Activated T-cell treated with anti-CD3 and anti-CD28 coated beads, Interleukin-2, amount 50 U/mL, for 4 hours (primary cell): ENCODE measurements around the gene NUMB. TPM values are rescaled to one million over a fixed set of nuclear protein-coding genes. Genes with fewer than 3 reads are reported as not detected.

Source experiments
- ATAC-seq, 2 donors: fragments of 200-7000 bp; cut with Tn5 transposase; one replicate each; pipeline ENCODE4 v1.10.0; 2021
- DNase-seq: peaks from one replicate; pipeline ENCODE4 v3.0.0-alpha.2; 2020
- H3K27me3 Mint-ChIP-seq: one replicate; pipeline ENCODE4 v1.8.0; 2021; ENCODE audit warnings: low read depth, mixed read lengths
- H3K36me3 Mint-ChIP-seq: one replicate; pipeline ENCODE4 v1.8.0; 2022; ENCODE audit warnings: mixed read lengths; ENCODE audit not compliant: insufficient read depth
- H3K4me1 Mint-ChIP-seq: one replicate; pipeline ENCODE4 v1.8.0; 2021; ENCODE audit warnings: low read depth, mixed read lengths
- H3K4me3 Mint-ChIP-seq: one replicate; pipeline ENCODE4 v1.8.0; 2021; ENCODE audit warnings: mild to moderate bottlenecking, moderate library complexity, mixed read lengths
- H3K9me3 Mint-ChIP-seq: one replicate; pipeline ENCODE4 v1.8.0; 2021; ENCODE audit warnings: mixed read lengths
- total RNA-seq, 3 donors: library from RNA; stranded (reverse); gene quantifications; one replicate each; pipeline ENCODE4 v1.2.1, GENCODE V29; 2021

NUMB gene
- total RNA-seq, 3 donors from 2014 or later: 32.6 to 42.8 (median 36.5) TPM

DNA sequence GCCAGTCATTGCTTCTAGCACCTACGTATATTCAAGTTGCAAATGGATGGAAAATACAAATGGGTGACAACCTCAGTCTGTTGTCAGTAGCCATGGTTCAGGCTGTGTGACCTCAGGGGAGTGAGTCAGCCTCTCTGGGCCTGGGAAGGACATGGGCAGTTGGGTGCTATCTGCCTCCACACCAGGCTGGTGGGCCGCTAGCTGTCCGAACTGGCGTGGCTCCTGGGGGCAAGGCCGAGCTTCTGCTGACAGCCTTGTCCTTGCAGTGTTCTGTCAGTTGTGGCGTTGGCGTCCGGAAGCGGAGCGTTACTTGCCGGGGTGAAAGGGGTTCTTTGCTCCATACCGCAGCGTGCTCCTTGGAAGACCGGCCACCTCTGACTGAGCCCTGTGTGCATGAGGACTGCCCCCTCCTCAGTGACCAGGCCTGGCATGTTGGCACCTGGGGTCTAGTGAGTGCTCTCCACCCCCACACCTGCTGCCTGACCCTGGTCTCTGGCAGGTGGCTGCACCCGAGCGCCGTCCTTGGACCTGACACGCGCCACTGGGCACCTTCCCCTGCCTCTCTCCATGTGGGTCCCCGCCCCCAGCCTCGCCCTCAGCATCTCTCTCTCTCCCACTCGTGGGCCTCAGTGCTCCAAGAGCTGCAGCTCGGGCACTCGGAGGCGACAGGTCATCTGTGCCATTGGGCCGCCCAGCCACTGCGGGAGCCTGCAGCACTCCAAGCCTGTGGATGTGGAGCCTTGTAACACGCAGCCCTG, 203.9 kb downstream of the NUMB start:
- DNase-seq (no peak), ATAC-seq (no peak)
- no peak overlapping the region for H3K4me3 Mint-ChIP-seq
- no peaks in the 10 kb centered on the region for H3K36me3 Mint-ChIP-seq
- peaks cover 3% of the 10 kb centered on the region for H3K4me1 Mint-ChIP-seq
- no peaks in the 10 kb centered on the region for H3K9me3 Mint-ChIP-seq
- H3K27me3 Mint-ChIP-seq: no peaks in the 10 kb centered on the region

- ATAC-seq (no peak), DNase-seq (no peak)
- Mint-ChIP-seq H3K4me3 (no peak overlapping the region), H3K36me3 (no peaks in the 10 kb centered on the region), H3K27me3 (no peaks in the 10 kb centered on the region), H3K4me1 (peaks cover 3% of the 10 kb centered on the region), H3K9me3 (no peaks in the 10 kb centered on the region)
Observed at GRCh38 chr14:73253721-73254120, 204.6 kb downstream of the NUMB start.

GRCh38 chr14:73253323-73253610, 205.1 kb downstream of the NUMB start:
- no peak overlapping the region for H3K4me3 Mint-ChIP-seq
- ATAC-seq (no peak), DNase-seq (no peak)
- peaks cover 3% of the 10 kb centered on the region for H3K4me1 Mint-ChIP-seq
- no peaks in the 10 kb centered on the region for H3K27me3 Mint-ChIP-seq
- H3K36me3 Mint-ChIP-seq: no peaks in the 10 kb centered on the region
- H3K9me3 Mint-ChIP-seq: no peaks in the 10 kb centered on the region

DNA sequence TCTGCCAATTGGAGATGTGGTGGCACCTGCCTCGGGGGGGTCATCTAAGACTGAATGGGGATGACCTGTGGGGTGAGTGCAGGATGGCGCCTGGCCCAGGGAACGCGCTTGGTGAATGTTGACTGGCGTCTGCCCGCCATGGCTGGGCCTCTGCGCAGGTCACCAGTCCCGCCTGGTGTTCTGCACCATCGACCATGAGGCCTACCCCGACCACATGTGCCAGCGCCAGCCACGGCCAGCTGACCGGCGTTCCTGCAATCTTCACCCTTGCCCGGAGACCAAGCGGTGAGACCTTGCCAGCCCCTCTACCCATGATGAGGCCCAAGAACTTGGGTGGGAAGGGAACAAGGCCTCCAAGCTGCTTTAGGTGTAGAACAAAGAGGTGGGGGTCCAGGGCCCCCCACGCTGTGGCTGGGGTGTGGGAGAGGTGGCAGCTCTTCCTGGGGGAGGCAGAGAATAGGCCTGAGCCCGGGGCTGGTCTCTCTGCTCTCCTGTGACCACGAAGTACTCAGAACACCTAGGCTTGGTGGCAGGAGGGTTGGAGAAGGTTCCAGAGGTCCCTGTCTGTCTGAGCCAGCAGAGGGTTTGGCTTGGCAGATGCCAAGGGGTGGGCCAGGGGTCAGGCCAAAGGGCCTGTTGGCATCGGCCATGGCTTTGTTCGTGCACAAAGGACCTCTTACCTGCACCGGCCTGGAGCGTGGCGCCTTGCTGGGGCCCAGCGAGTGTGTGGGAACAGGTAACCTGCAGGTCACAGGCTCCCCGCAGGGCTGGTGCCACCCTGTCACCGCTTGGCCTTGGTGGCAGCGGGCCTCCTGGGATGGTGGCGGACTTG, 205.6 kb downstream of the NUMB start:
- no peaks in the 10 kb centered on the region for H3K36me3 Mint-ChIP-seq
- ATAC-seq (no peak), DNase-seq (no peak)
- no peak overlapping the region for H3K4me3 Mint-ChIP-seq
- no peaks in the 10 kb centered on the region for H3K27me3 Mint-ChIP-seq
- no peaks in the 10 kb centered on the region for H3K4me1 Mint-ChIP-seq
- no peaks in the 10 kb centered on the region for H3K9me3 Mint-ChIP-seq

DNA sequence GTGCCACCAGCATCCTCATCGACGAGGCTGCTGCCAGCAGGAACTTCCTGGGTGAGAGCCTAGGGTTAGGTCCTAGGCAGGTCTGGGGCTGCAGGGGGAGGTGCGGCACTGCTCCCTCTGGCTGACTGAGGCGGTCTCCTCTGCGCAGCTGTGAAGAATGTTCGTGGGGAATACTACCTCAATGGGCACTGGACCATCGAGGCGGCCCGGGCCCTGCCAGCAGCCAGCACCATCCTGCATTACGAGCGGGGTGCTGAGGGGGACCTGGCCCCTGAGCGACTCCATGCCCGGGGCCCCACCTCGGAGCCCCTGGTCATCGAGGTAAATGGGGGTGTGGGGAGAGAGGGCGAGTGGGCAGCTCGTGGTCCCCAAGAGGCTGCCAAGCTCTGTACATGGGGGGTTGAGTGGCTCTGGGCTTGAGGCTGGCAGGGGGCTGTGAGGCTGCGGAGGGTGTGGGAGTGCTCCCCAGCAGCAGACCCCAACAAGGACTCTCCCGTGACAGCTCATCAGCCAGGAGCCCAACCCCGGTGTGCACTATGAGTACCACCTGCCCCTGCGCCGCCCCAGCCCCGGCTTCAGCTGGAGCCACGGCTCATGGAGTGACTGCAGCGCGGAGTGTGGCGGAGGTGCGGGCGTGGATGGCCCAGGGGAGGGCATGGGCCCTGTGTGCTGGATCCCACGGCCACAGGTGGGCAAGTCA, 206.7 kb downstream of the NUMB start:
- no peak for ATAC-seq
- H3K9me3 Mint-ChIP-seq: no peaks in the 10 kb centered on the region
- no peak overlapping the region for H3K4me3 Mint-ChIP-seq
- H3K27me3 Mint-ChIP-seq: peaks cover 6% of the 10 kb centered on the region
- no peaks in the 10 kb centered on the region for H3K36me3 Mint-ChIP-seq
- H3K4me1 Mint-ChIP-seq: peaks cover 9% of the 10 kb centered on the region
- no peak for DNase-seq

- no peak for ATAC-seq
- Mint-ChIP-seq H3K36me3 (no peaks in the 10 kb centered on the region), H3K4me1 (peaks cover 12% of the 10 kb centered on the region), H3K27me3 (peaks cover 9% of the 10 kb centered on the region), H3K9me3 (no peaks in the 10 kb centered on the region), H3K4me3 (no peak overlapping the region)
- DNase-seq: no peak
Observed at GRCh38 chr14:73250781-73251500, 207.4 kb downstream of the NUMB start.

GRCh38 chr14:73250317-73250713, 208.0 kb downstream of the NUMB start:
- ATAC-seq (no peak), DNase-seq (no peak)
- H3K36me3 Mint-ChIP-seq: no peaks in the 10 kb centered on the region
- H3K4me1 Mint-ChIP-seq: peaks cover 12% of the 10 kb centered on the region
- no peak overlapping the region for H3K4me3 Mint-ChIP-seq
- H3K27me3 Mint-ChIP-seq: peaks cover 9% of the 10 kb centered on the region
- H3K9me3 Mint-ChIP-seq: no peaks in the 10 kb centered on the region

DNA sequence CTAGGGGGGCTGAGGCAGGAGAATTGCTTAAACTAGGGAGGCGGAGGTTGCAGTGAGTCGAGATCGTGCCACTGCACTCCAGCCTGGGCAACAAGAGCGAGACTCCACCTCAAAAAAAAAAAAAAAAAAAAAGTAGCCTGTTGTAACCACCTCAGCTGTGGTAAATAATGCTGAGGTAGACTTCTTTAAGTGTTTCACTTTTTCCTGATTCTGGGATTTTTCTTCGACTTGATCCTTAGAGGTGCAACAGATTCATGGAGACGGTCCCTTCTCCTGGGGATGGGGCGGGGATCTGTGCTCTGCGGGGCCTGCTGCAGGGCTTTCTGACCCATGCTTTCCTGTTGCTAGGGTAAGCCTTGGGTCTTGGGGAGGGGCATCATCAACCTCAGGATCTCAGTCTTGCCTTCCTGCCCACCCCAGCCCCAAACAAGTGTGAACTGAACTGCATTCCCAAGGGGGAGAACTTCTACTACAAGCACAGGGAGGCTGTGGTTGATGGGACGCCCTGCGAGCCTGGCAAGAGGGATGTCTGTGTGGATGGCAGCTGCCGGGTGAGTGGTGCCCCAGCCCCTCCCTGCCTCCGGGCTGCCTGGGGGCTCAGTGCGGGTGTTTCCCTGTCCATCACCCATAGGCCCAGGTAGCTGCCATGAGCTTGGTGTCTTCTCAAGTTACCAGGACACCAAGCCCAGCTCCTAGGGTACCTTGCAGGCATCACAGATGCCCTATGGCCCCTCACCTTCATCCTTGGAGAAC, 208.6 kb downstream of the NUMB start:
- H3K4me1 Mint-ChIP-seq: peaks cover 12% of the 10 kb centered on the region
- ATAC-seq: no peak
- H3K36me3 Mint-ChIP-seq: no peaks in the 10 kb centered on the region

DNA sequence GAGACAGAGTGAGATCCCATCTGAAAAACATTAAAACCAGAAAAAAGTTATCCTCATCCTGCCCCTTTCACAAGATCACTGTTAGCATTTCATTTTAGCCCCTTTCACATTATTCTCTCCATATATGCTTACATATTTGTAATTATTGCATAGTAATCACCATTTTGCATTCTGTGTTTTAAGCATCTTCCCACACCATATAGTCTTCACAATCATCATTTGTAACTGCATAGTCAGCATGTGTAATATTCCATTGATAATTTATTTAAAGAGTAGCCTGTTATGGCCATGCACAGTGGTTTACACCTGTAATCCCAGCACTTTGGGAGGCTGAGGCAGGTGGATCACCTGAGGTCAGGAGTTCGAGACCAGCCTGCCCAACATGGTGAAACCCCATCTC, 209.2 kb downstream of the NUMB start:
- Mint-ChIP-seq H3K27me3 (peaks cover 20% of the 10 kb centered on the region), H3K36me3 (no peaks in the 10 kb centered on the region), H3K4me1 (peaks cover 12% of the 10 kb centered on the region), H3K9me3 (no peaks in the 10 kb centered on the region), H3K4me3 (no peak overlapping the region)
- ATAC-seq (no peak), DNase-seq (no peak)

More for the DNA sequence above, 208.6 kb downstream of the NUMB start:
- no peak for DNase-seq
- peaks cover 14% of the 10 kb centered on the region for H3K27me3 Mint-ChIP-seq
- no peak overlapping the region for H3K4me3 Mint-ChIP-seq
- H3K9me3 Mint-ChIP-seq: no peaks in the 10 kb centered on the region

DNA sequence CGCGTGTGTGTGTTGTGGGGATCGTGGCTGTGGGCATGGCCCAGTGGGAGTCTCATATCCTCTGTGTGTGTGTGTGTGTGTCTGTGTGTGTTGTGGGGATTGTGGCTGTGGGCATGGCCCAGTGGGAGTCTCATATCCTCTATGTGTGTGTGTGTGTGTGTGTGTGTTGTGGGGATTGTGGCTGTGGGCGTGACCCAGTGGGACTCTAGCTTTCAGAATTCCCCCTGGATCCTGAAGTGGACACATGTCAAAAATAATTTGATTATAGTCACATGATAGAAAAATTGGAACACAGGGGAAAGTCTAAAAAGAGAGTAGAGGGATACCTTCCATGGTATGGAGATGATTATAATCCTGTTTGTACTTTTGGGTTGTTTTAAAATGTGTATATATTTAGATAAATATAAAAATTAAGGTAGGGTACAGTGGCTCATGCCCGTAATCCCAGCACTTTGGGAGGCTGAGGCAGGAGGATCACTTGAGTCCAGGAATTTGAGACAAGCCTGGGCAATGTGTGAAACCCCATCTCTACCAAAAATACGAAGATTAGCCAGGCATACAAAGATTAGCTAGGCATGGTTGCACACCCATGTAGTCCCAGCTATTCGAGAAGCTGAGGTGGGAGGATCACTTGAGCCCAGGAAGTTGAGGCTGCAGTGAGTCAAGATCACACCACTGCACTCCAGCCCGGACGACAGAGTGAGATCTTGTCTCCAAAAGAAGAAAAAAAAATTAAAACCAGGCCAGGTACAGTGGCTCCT, 210.1 kb downstream of the NUMB start:
- Mint-ChIP-seq H3K36me3 (no peaks in the 10 kb centered on the region), H3K4me3 (no peak overlapping the region), H3K27me3 (peaks cover 26% of the 10 kb centered on the region), H3K4me1 (peaks cover 14% of the 10 kb centered on the region), H3K9me3 (no peaks in the 10 kb centered on the region)
- no peak for DNase-seq
- no peak for ATAC-seq

DNA sequence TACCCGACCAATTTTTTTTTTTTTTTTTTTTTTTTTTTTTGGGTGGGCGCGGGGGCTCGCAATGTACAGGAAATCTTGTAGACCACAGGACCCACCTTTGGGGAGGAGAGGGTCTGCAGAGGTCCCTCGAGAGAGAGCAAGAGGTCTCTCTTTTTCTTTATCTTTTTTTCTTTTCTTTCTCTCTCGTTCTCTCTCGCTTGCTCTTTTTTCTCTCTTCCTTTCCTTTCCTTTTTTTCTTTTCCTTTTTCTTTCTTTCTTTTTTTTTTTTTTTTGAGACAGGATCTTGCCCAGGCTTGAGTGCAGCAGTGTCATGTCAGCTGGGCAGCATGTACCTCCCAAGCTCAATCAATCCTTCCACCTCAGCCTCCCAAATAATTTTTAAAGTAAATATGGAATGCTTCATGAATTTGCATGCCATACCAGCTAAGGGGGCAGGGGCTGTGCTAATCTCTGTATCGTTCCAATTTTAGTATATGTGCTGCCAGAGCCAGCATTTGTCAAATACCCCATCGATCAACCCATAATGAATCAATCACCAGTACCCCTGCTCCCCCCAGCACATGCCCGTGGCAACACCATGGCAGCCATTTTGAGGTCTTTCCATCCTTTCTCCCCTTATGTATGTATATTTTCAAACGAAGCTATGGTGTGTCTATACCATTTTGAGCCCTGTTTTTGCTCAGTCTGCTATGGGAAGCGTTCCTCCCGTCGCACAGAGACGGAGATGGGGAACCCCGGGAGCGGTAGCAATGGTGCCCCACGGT, 211.8 kb downstream of the NUMB start:
- H3K27me3 Mint-ChIP-seq: peaks cover 40% of the 10 kb centered on the region
- peaks cover 20% of the 10 kb centered on the region for H3K4me1 Mint-ChIP-seq
- no peak for ATAC-seq
- peak overlapping the region; percentile 77 for H3K4me3 Mint-ChIP-seq
- no peak for DNase-seq
- no peaks in the 10 kb centered on the region for H3K9me3 Mint-ChIP-seq
- H3K36me3 Mint-ChIP-seq: no peaks in the 10 kb centered on the region

GRCh38 chr14:73245480-73246325, 212.6 kb downstream of the NUMB start:
- Mint-ChIP-seq H3K27me3 (peaks cover 48% of the 10 kb centered on the region), H3K9me3 (no peaks in the 10 kb centered on the region), H3K4me1 (peaks cover 22% of the 10 kb centered on the region), H3K36me3 (no peaks in the 10 kb centered on the region), H3K4me3 (peak overlapping the region; percentile 77)
- ATAC-seq (peak; percentile 87 to 89), DNase-seq (no peak)
